SK-N-SH treated with all-trans-retinoic acid at 6 μM for 48 hours (cell line): ENCODE data around the gene FAM216A.

Source experiments
- GLIS3 ChIP-seq: fragments of 250-450 bp; sonication (Bioruptor Pico); IDR thresholded peaks from 2 replicates; pipeline ENCODE4 v1.5.0; 2020; ENCODE audit warnings: mild to moderate bottlenecking, moderate library complexity
- OSR1 ChIP-seq: fragments of 250-450 bp; sonication (Bioruptor Pico); IDR thresholded peaks from 2 replicates; pipeline ENCODE4 v1.8.0; 2022; ENCODE audit warnings: moderate library complexity, mild to moderate bottlenecking, inconsistent platforms
- PPARA ChIP-seq: fragments of 250-450 bp; sonication (Bioruptor Pico); IDR thresholded peaks from 2 replicates; pipeline ENCODE4 v1.5.0; 2020; ENCODE audit warnings: mild to moderate bottlenecking, borderline replicate concordance
- RARB ChIP-seq: fragments of 250-450 bp; sonication (Bioruptor Pico); IDR thresholded peaks from 2 replicates; pipeline ENCODE4 v1.8.0; 2021; ENCODE audit warnings: mild to moderate bottlenecking, moderate library complexity
- TOX ChIP-seq: fragments of 250-450 bp; sonication (Bioruptor Pico); IDR thresholded peaks from 2 replicates; pipeline ENCODE4 v1.8.0; 2021; ENCODE audit warnings: mild to moderate bottlenecking, moderate library complexity, borderline replicate concordance
- ZFP3 ChIP-seq: fragments of 250-450 bp; sonication (Bioruptor Pico); IDR thresholded peaks from 2 replicates; pipeline ENCODE4 v1.5.0; 2020; ENCODE audit warnings: mild to moderate bottlenecking, moderate library complexity
- ZFP30 ChIP-seq: fragments of 450-650 bp; formaldehyde crosslinking; IDR thresholded peaks from 2 replicates; pipeline ENCODE4 v1.5.0; 2022; ENCODE audit warnings: mild to moderate bottlenecking, moderate library complexity
- ZNF70 ChIP-seq: fragments of 450-650 bp; formaldehyde crosslinking; IDR thresholded peaks from 2 replicates; pipeline ENCODE4 v1.5.0; 2020; ENCODE audit warnings: mild to moderate bottlenecking, moderate library complexity
- TF ChIP-seq, protein P1 (sequence below): fragments of 250-450 bp; sonication (Bioruptor Pico); IDR thresholded peaks from 2 replicates; pipeline ENCODE4 v1.8.0; 2021; ENCODE audit warnings: low read depth, mild to moderate bottlenecking, moderate library complexity, borderline replicate concordance
- TF ChIP-seq, protein P2 (sequence below): fragments of 250-450 bp; sonication (Bioruptor Pico); IDR thresholded peaks from 2 replicates; pipeline ENCODE4 v1.5.1; 2021; ENCODE audit warnings: mild to moderate bottlenecking, moderate library complexity

DNA sequence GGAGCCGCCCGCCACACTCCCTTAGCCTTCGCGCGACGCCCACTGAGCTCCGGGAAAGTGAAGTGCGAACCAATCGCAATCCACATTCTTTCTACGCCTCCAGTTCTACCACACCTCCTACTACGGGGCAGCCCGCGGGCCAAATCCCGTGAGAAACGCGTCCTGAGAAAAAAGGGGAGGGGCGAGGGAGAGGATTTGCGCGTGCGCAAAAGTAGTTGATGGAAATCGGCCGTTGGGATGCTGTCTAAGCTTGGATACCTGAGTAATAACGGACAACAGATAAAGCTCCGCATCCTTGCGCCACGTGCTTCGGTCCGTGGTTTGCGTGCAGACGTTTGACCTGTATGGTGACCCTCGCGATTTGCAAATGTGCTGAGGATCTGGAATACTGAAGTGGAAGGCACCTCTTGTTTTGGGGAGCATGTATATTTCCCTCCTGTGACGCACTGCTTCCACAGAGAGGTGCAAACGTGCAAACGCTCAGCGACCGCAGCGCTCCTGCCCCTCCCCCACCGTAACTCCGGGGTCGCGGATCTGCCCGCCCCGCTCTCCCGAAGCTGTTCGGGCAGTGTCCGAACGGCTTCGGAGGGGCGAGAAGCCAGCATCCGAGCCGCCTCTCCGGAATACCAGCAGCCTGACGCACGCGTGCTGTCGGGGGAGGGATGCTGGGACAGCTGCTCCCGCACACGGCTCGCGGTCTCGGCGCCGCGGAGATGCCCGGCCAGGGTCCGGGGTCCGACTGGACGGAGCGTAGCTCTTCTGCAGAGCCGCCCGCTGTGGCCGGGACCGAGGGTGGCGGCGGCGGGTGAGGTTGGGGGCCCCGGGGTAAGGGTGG, at the start of gene FAM216A, which contains the start of gene GPN3:
- TF ChIP-seq, protein P1, sequence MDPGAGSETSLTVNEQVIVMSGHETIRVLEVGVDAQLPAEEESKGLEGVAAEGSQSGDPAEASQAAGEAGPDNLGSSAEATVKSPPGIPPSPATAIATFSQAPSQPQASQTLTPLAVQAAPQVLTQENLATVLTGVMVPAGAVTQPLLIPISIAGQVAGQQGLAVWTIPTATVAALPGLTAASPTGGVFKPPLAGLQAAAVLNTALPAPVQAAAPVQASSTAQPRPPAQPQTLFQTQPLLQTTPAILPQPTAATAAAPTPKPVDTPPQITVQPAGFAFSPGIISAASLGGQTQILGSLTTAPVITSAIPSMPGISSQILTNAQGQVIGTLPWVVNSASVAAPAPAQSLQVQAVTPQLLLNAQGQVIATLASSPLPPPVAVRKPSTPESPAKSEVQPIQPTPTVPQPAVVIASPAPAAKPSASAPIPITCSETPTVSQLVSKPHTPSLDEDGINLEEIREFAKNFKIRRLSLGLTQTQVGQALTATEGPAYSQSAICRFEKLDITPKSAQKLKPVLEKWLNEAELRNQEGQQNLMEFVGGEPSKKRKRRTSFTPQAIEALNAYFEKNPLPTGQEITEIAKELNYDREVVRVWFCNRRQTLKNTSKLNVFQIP (CRISPR knock-in tag), result no peak
- no peak for TF ChIP-seq GLIS3 (CRISPR knock-in tag)
- TF ChIP-seq ZFP3 (CRISPR knock-in tag), result no peak
- TF ChIP-seq, protein P2, sequence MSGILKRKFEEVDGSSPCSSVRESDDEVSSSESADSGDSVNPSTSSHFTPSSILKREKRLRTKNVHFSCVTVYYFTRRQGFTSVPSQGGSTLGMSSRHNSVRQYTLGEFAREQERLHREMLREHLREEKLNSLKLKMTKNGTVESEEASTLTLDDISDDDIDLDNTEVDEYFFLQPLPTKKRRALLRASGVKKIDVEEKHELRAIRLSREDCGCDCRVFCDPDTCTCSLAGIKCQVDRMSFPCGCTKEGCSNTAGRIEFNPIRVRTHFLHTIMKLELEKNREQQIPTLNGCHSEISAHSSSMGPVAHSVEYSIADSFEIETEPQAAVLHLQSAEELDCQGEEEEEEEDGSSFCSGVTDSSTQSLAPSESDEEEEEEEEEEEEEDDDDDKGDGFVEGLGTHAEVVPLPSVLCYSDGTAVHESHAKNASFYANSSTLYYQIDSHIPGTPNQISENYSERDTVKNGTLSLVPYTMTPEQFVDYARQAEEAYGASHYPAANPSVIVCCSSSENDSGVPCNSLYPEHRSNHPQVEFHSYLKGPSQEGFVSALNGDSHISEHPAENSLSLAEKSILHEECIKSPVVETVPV (CRISPR knock-in tag), result no peak
- no peak for TF ChIP-seq ZFP30 (CRISPR knock-in tag)
- no peak for TF ChIP-seq ZNF70 (CRISPR knock-in tag)
- no peak for TF ChIP-seq RARB (CRISPR knock-in tag)
- TF ChIP-seq OSR1 (CRISPR knock-in tag), result no peak
- no peak for TF ChIP-seq PPARA (CRISPR knock-in tag)
- no peak for TF ChIP-seq TOX (CRISPR knock-in tag)
